Measurements from ENCODE around the gene GALNT2.

GRCh38 chr1:230029244-230029941 is 37.6 kb upstream of the GALNT2 start:
- TF ChIP-seq EZH2 (IDR thresholded peaks at IDR 0.05) (no peak), POLR2AphosphoS5 (IDR thresholded peaks at IDR 0.05; ENCODE audit: borderline replicate concordance, low read depth, low read length) (no peak)
